GOT3 (cell line): Measurements from ENCODE around the gene HYLS1.
"Not testable (repeated sequence)": the region's sequence is repeated elsewhere in the genome, so short reads cannot be mapped to it uniquely, and the experiment has no call there.

ENCODE experiments used
- DNase-seq: peaks from one replicate; lab custom pipeline; 2025; ENCODE audit warnings: mixed read lengths; lab: John Stamatoyannopoulos, UW

The HYLS1 gene

GRCh38 chr11:125903711-125904659 lies 16.5 kb downstream of the HYLS1 start, which contains the start of gene DDX25:
TSS of gene DDX25 (plus strand) at chr11:125904508. CDS start at chr11:125904518, 10 bp downstream.
- DNase-seq, result no peak

DNA sequence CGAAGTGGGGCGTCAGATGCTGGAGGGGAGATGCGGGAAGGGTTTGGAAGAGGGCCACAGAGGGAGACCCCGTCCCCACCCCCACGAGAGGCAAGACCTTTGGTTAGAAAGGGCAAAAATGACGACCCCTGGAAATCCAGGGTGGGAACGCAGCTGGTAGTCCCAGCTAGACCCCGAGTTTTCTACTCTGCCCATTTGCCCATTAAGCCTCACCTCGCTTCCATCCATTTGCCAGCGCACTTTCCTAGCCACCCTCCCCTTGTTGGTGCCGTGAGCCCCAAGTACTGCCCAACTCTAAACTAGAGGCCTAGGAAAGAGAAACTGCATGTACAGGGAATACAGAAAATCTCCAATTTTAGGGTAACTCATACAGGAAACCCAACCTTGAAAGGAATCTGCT lies 17.2 kb downstream of the HYLS1 start:
- no peak for DNase-seq

- DNase-seq, result no peak
These were observed 22.9 kb downstream of the HYLS1 start for GRCh38 chr11:125910226-125910849.

GRCh38 chr11:125914601-125915000 lies 27.1 kb downstream of the HYLS1 start:
- DNase-seq, result not testable (repeated sequence)

DNA sequence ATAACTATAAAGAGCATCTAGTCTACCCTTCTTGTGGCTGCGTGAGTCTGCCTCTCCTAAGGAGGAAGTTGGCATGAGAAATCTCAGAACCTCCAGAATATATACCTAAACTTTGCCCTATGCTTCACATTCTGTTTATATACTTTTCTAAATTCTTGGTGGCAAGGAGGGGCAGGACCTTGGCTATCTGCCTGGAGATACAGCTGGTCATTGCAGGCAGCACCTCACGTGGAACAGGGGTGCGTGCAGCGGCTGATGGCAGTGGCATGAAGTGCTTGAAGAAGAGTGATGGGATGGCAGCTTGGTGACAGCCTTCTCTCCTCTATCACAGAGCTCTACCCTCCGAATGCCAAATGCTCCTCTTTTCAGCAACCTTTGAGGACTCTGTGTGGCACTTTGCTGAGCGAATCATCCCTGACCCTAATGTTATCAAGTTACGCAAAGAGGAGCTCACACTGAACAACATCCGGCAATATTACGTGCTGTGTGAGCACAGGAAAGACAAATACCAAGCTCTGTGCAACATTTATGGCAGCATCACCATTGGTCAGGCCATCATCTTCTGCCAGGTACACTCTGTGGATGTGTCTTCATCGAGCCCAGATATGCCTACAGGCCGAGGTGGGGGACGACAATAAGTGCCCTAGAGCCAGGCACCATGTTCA lies 29.3 kb downstream of the HYLS1 start:
- DNase-seq, result no peak

DNA sequence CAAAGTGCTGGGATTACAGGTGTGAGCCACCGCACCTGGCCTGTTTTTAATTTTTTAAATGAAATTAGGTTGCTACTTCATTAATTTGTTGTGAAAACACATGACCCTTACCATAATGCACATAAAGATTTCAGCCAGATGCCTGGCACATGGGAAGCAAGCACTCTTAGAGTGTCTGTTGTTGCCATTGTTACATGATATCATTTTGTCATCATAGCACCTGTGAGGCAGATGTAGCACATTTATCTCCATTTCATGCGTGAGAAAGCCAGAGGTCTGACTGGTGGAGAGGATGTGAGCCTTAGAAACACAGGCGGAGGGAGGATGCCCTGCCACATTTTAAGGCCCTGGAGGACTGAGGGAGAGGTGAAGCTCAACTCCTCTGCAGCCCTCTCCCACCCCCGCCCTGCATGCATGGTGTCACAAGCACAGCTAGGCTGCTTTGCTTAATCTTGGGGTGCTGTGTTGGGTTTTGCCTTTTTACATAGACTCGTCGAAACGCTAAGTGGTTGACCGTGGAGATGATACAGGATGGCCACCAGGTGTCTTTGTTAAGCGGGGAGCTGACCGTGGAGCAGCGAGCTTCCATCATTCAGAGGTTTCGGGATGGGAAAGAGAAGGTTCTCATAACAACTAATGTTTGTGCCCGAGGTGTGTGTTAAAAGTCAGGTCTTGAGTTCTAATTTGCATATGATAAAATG lies 30.8 kb downstream of the HYLS1 start:
- DNase-seq, result no peak

- no peak for DNase-seq
These were observed 33.6 kb downstream of the HYLS1 start for GRCh38 chr11:125921042-125921441.

DNA sequence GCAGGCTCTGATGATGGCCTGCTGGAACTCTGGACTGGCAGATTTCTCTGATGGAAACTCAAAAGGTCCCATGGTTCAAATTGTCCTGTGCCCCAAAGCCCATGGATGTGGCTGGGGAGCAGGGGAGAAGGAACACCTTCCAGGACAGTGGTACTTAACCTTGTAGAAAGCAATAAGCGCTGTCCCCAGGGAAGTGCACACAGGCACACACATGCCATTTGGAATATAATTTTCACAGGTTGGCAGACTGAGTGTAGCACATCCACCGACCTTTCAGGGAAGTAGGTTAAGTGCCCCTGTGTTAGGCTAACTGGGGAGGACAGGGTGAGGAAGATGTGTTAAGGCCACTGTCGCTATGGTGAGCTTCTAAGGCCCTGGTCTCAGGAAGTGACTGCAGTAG lies 34.7 kb downstream of the HYLS1 start:
- no peak for DNase-seq

DNA sequence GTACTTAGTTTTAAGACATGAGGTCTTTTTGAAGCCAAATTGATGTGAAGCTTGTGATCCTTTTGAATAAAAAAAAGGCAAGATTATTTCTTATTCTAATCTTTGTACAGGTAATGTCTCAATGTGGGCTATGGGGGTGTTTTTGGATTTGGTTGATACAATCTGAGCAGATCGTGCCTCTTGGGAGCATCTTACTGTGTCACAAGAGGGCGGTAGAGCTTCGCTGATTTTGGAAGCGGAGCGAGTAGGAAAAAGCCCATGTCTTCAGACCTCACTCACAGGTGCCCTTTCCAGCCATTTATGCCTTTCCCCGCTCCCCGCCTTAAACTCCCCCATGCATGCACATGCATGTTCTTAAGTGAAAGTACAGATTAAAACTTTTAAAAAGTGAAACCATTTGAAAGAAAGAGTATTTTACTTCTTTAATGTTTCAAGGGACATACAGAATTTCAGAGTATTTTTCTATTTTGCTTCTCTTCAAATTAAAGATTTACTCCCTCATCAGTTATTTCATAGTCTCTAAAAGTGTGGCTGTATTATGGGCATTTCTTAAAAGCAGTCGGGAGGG lies 35.6 kb downstream of the HYLS1 start:
- DNase-seq, result no peak

DNA sequence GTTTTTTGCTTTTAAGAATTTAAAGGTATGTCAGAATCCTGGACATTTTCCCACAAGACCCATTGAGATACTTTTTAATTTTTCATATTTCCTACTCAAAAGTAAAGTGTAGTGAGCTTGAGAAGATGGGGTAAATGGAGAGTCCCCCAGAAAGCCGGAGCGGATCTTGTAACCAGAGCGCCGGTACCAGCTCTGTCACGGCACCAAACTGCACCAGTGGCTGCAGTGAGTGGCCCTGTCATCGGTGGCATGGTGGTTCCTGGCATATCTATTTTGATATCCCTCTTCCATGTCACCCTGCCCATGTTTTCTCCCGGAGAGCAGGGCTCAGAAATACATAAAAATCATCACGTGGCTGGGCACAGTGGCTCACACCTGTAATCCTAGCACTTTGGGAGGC lies 36.2 kb downstream of the HYLS1 start:
- DNase-seq, result no peak

- DNase-seq, result no peak
These were observed 37.0 kb downstream of the HYLS1 start for GRCh38 chr11:125924384-125925007.

DNA sequence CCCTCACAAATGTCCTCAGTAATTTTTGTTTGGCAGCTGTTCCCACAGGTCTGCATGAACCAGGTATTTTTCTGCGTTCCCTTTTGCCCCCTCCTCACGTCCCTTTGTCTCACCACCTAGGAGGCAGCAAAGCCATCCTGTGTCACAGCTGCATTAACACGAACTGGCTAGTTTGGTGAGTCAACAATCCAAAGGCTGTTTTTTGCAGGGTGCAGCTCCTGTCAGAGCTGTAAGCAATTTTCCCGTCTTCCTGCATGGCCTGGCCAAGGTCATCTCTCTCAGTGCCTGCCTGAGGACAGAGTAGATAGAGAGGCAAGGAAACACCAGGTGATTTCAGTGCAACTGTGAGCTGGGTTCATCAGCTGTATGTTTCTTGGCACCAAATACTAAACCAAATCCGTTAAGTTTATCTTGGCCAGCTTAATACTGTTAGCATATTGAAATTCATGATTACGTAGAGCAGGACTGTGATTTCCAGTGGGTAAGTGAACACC lies 37.8 kb downstream of the HYLS1 start:
- no peak for DNase-seq

- no peak for DNase-seq
These were observed 38.3 kb downstream of the HYLS1 start for GRCh38 chr11:125925804-125926203.

DNA sequence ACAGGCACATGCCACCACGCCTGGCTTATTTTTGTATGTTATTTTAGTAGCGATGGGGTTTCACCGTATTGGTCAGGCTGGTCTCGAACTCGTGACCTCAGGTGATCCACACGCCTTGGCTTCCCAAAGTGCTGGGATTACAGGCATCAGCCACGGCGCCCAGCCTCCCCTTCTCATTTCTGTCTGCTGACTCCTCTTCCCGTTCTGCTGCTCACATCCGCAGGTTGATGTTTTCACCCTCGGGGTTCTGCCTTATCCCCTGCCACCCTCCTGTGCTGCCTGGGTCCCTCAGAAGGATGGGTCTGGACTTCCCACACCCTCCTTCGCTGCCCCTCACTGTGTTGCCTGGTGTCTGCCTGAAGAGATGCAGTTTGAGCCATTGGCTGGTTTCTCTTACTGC lies 39.2 kb downstream of the HYLS1 start:
- no peak for DNase-seq

DNA sequence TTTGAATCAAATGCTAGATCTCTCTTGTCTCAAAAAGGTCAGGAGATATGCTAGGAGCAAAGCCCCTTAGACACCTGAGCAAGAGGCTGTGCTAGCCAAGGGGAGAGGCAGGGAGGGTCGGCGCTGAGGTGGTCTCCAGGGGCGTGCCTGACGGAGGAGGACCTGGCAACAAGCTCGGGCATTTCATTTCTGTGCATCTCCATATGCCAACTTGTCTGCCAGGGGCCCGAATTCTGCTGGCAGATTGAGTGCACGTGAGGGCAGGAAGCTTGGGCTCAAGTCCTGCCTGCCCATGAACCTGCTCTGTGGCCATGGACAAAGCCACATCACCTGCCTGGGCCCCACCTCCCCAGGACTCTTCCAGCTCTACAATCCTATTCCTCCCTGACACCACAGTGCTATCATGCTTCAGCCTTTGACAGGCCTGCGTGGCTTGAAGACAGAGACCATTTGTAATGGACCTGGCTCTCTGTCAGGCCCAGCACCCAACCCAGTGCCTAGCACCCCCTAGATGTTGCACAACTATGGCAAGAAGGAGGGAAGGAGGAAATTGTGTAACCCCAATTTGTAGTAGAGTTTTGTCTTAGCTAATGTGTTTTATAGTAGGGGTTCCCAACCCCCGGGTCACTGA lies 42.1 kb downstream of the HYLS1 start:
- DNase-seq, result no peak

DNA sequence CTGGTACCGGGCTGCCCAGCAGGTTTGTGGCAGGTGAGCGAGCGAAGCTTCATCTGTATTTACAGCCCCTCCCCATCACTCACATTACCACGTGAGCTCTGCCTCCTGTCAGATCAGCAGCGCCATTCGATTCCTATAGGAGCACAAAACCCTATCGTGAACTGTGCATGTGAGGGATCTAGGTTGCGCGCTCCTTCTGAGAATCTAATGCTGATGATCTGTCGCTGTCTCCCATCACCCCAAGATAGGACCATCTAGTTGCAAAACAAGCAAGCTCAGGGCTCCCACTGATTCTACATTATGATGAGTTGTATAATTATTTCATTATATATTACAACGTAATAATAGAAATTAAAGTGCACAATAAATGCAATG lies 42.6 kb downstream of the HYLS1 start:
- no peak for DNase-seq

- no peak for DNase-seq
These were observed 43.6 kb downstream of the HYLS1 start for GRCh38 chr11:125931116-125931515.

DNA sequence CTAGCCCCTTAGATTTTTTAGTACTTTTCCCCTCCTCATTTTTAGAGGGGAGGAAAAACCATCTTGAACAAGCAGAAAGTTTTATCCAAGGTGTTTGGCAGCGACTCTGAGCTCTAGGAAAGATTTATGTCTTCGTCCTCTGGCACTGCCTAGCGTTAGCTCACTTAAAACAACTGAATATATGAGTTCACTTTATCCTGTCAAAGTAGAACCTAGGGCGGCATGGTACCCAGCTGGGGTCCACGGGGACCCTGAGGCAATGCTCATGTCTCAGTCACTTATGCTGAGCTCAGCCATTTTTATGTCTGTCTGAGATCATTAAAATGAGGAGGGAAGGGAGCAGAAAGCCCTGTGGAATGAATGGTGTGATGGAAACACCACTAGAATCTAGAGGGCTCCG lies 44.2 kb downstream of the HYLS1 start:
- DNase-seq, result no peak

GRCh38 chr11:125932301-125932700 lies 44.8 kb downstream of the HYLS1 start:
- no peak for DNase-seq

- no peak for DNase-seq
These were observed 45.8 kb downstream of the HYLS1 start for GRCh38 chr11:125933030-125933813.
